Endothelial cell of umbilical vein (primary cell): ENCODE results near the gene C17orf107. TPM values are rescaled to one million over a fixed set of nuclear protein-coding genes. Genes with fewer than 3 reads are reported as not detected.

ENCODE experiments used
- BruUV-seq: library from RNA; stranded (reverse); fragments of 400-500 nt; replicated peaks from 2 replicates; lab custom pipeline; 2021; lab: Mats Ljungman, UMichigan
- CTCF ChIA-PET: fragments of 300-600, 350-600 bp; sonication (Branson Sonifier 250); formaldehyde crosslinking; loops from one replicate; lab custom pipeline; 2021; ENCODE audit warnings: antibody characterized with exemption, inconsistent platforms; lab: Charles Lee
- POLR2A ChIA-PET: fragments of 300-600, 350-600 bp; sonication (Branson Sonifier 250); formaldehyde crosslinking; loops from one replicate; lab custom pipeline; 2021; ENCODE audit warnings: antibody characterized with exemption, inconsistent platforms; lab: Charles Lee
- DNase-seq: peaks from one replicate; pipeline ENCODE4 v3.0.0-alpha.2; 2011; ENCODE audit warnings: low read depth, low spot score
- FAIRE-seq: peaks from 2 replicates; lab custom pipeline; 2011; peaks lifted over from hg19 to GRCh38; lab: Jason Lieb, UNC
- H2AFZ ChIP-seq: 2 replicates; pipeline ENCODE4 v1.6.0; 2012; ENCODE audit warnings: low read depth, low read length, control low read depth, inconsistent platforms
- H3K27ac ChIP-seq: 2 replicates; pipeline ENCODE4 v1.5.1; 2011; ENCODE audit warnings: low read depth, mild to moderate bottlenecking, control low read depth, low read length, moderate library complexity; ENCODE audit not compliant: insufficient read depth
- H3K27me3 ChIP-seq, 2 experiments: 2 replicates each; pipeline versions ENCODE4 v1.6.0 to v1.6.1; 2011; ENCODE audit warnings: low read length in 2 of 2, mixed read lengths in 1 of 2; ENCODE audit not compliant: control insufficient read depth in 2 of 2, insufficient read depth in 2 of 2
- H3K36me3 ChIP-seq, 2 experiments: 2 replicates in 1 of 2; 3 replicates in 1 of 2; pipeline ENCODE4 v1.5.1; 2011; ENCODE audit warnings: low read length in 2 of 2, mild to moderate bottlenecking in 1 of 2, moderate library complexity in 1 of 2; ENCODE audit not compliant: control insufficient read depth in 2 of 2, insufficient read depth in 2 of 2; ENCODE audit errors: extremely low read depth in 1 of 2
- H3K4me1 ChIP-seq: 3 replicates; pipeline ENCODE4 v1.5.1; 2011; ENCODE audit warnings: mild to moderate bottlenecking, low read length; ENCODE audit not compliant: control insufficient read depth, insufficient read depth; ENCODE audit errors: extremely low read depth
- H3K4me2 ChIP-seq: 2 replicates; pipeline ENCODE4 v1.6.1; 2011; ENCODE audit warnings: low read length, control low read depth, mixed read lengths; ENCODE audit not compliant: insufficient read depth
- H3K4me3 ChIP-seq, 3 experiments: fragments of 200-600 bp in 1 of 3; sonication (generic), shearing (Covaris generic) in 1 of 3; replicated peaks in 1 of 3; 2 replicates each; pipeline ENCODE4 v1.5.1; 2011 to 2016; ENCODE audit warnings: control low read depth in 3 of 3, low read length in 3 of 3, mild to moderate bottlenecking in 2 of 3, inconsistent platforms in 1 of 3, low read depth in 1 of 3, moderate library complexity in 1 of 3; ENCODE audit not compliant: insufficient read depth in 1 of 3
- H3K79me2 ChIP-seq: 2 replicates; pipeline ENCODE4 v1.6.0; 2012; ENCODE audit warnings: low read length, inconsistent platforms; ENCODE audit not compliant: control insufficient read depth, insufficient read depth
- H3K9ac ChIP-seq: replicated peaks from 2 replicates; pipeline ENCODE3; 2011; ENCODE audit warnings: low read length, control low read depth; ENCODE audit not compliant: insufficient read depth; ENCODE audit errors: extremely low read depth
- H3K9me1 ChIP-seq: replicated peaks from 3 replicates; pipeline ENCODE4 v1.6.0; 2011; ENCODE audit warnings: mild to moderate bottlenecking, low read length; ENCODE audit not compliant: control insufficient read depth, insufficient read depth; ENCODE audit errors: extremely low read depth
- H3K9me3 ChIP-seq: replicated peaks from 2 replicates; pipeline ENCODE4 v1.5.1; 2012; ENCODE audit warnings: low read length, inconsistent platforms; ENCODE audit not compliant: control insufficient read depth, insufficient read depth
- H4K20me1 ChIP-seq: replicated peaks from 2 replicates; pipeline ENCODE3; 2011; ENCODE audit warnings: mild to moderate bottlenecking, low read length; ENCODE audit not compliant: control insufficient read depth, insufficient read depth; ENCODE audit errors: extremely low read depth
- CTCF ChIP-seq, 2 donors: IDR thresholded peaks; 1 replicate in 1 of 2; 2 replicates in 1 of 2; pipeline ENCODE4 v1.5.1; 2011; ENCODE audit warnings: low read length in 2 of 2, mild to moderate bottlenecking in 2 of 2, moderate library complexity in 2 of 2, control low read depth in 1 of 2, inconsistent platforms in 1 of 2, low read depth in 1 of 2; ENCODE audit not compliant: insufficient read depth in 1 of 2; ENCODE audit errors: extremely low read depth in 1 of 2
- EZH2 ChIP-seq: IDR thresholded peaks from 2 replicates; pipeline ENCODE4 v1.6.1; 2012; ENCODE audit warnings: borderline replicate concordance, low read depth, mild to moderate bottlenecking, moderate library complexity, low read length, inconsistent platforms; ENCODE audit not compliant: severe bottlenecking
- FOS ChIP-seq: IDR thresholded peaks from 2 replicates; pipeline ENCODE4 v1.6.1; 2011; ENCODE audit warnings: mild to moderate bottlenecking, low read length, moderate library complexity, borderline replicate concordance; ENCODE audit not compliant: insufficient read depth
- GATA2 ChIP-seq: IDR thresholded peaks from 2 replicates; pipeline ENCODE4 v1.7.0; 2011; ENCODE audit warnings: low read depth, mild to moderate bottlenecking, moderate library complexity, mixed read lengths, low read length; ENCODE audit not compliant: insufficient read length, insufficient read depth
- JUN ChIP-seq: IDR thresholded peaks from 2 replicates; pipeline ENCODE4 v1.6.1; 2011; ENCODE audit warnings: borderline replicate concordance, low read depth; ENCODE audit not compliant: insufficient read length, insufficient read depth
- MAX ChIP-seq: IDR thresholded peaks from 2 replicates; pipeline ENCODE4 v1.6.1; 2011; ENCODE audit not compliant: insufficient read depth, insufficient read length
- MYC ChIP-seq: IDR thresholded peaks from one replicate; pipeline ENCODE4 v1.6.1; 2011; ENCODE audit warnings: mild to moderate bottlenecking, low read depth, low read length
- POLR2A ChIP-seq: IDR thresholded peaks from 2 replicates; pipeline ENCODE4 v1.6.1; 2012; ENCODE audit warnings: low read depth, mild to moderate bottlenecking, control low read depth, low read length
- POLR2AphosphoS5 ChIP-seq: IDR thresholded peaks from 2 replicates; pipeline ENCODE4 v1.6.1; 2012; ENCODE audit warnings: low read depth, mild to moderate bottlenecking, control low read depth, low read length, moderate library complexity; ENCODE audit not compliant: insufficient read depth
- dilution Hi-C: fragments of 300-500 bp; cut with MboI; formaldehyde crosslinking; loops from one replicate; pipeline ENCODE4 v1.15.0; 2019; ENCODE audit warnings: low sequenced_read_pairs; ENCODE audit not compliant: extremely low pct_ligation_motif_present
- intact Hi-C: fragments of 100-400 bp; cut with micrococcal nuclease; formaldehyde crosslinking; loops from one replicate; pipeline ENCODE4 v1.10.0; 2022
- polyA plus RNA-seq, 4 experiments: library from polyadenylated mRNA; depleted of rRNA in 3 of 4; stranded (reverse) in 3 of 4; unstranded in 1 of 4; fragments of >200 nt; gene quantifications; 2 replicates each; pipeline versions ENCODE4 v1.2.1 to v1.2.3, GENCODE V29; 2011 to 2012; ENCODE audit warnings: missing spikeins in 1 of 4
- total RNA-seq: library from RNA; stranded (reverse); gene quantifications from 2 replicates; pipeline ENCODE4 v1.2.3, GENCODE V29; 2021

The C17orf107 gene
- total and polyA plus RNA-seq, 2 donors (not counting 3 experiments of a cell fraction or from before 2014, with no cell fraction given) = 0.68 to 1.0 TPM

- BruUV-seq = no TSS peak
- POLR2A ChIA-PET = no interaction called here
- FAIRE-seq (no peak), DNase-seq (no peak)
- Histone ChIP-seq H3K4me1 (peaks cover 10% of the 10 kb centered on the region), H3K27me3 (no peaks in the 10 kb centered on the region), H3K27ac (no peak overlapping the region), H3K4me3 (no peak overlapping the region), H4K20me1 (no peaks in the 10 kb centered on the region), H2AFZ (no peak overlapping the region), H3K36me3 (peaks cover 0 to 37% of the 10 kb centered on the region in 2 experiments), H3K9me3 (no peaks in the 10 kb centered on the region), H3K4me2 (no peak overlapping the region), H3K9me1 (no peaks in the 10 kb centered on the region), H3K9ac (no peak overlapping the region), H3K79me2 (no peaks in the 10 kb centered on the region)
- TF ChIP-seq GATA2 (no peak), FOS (no peak), MYC (no peak), CTCF (IDR thresholded peaks at IDR 0.05; ENCODE audit: extremely low read depth in 1 of 2, insufficient read depth in 1 of 2, low read depth in 1 of 2, low read length in 2 of 2) (no peak), POLR2AphosphoS5 (no peak), EZH2 (no peak), JUN (no peak), POLR2A (no peak), MAX (no peak)
- CTCF ChIA-PET = interaction anchor here (2.3 to 2.4 kb wide), 2 partner anchors 11 to 108 kb away, joined by 9 read pairs; no protein-coding TSS in a partner anchor
- intact Hi-C loops = no loop called here
- dilution Hi-C loops = no loop called here
Measured at GRCh38 chr17:4898351-4898750, 985 bp upstream of the C17orf107 start.
